ENCODE results near the gene CDC42.

- no peak for TF ChIP-seq CTCF (conservative IDR thresholded peaks at IDR 0.05; ENCODE audit: low read length)
- no peak for TF ChIP-seq EZH2phosphoT487 (IDR thresholded peaks at IDR 0.05; ENCODE audit: borderline replicate concordance)
These were observed 65.3 kb downstream of the CDC42 start for GRCh38 chr1:22117851-22118250.
